Mesothelial cell of epicardium (in vitro differentiated cells): ENCODE data around the gene SYCN. TPM values are rescaled to one million over a fixed set of nuclear protein-coding genes. Genes with fewer than 3 reads are reported as not detected.
A peak's percentile ranks its signal among the peaks of the same experiment; 100 is the strongest.

Source experiments
- DNase-seq, 2 experiments: peaks; one replicate each; pipeline ENCODE4 v3.0.0; 2021; ENCODE audit warnings: low spot score in 2 of 2; ENCODE audit not compliant: unreplicated experiment in 2 of 2
- H3K27ac Mint-ChIP-seq: 2 replicates; pipeline ENCODE4 v1.8.0; 2021; ENCODE audit warnings: mixed read lengths
- H3K27me3 Mint-ChIP-seq: 2 replicates; pipeline ENCODE4 v1.8.0; 2021; ENCODE audit warnings: low read depth, mixed read lengths
- H3K36me3 Mint-ChIP-seq: 2 replicates; pipeline ENCODE4 v1.8.0; 2021; ENCODE audit warnings: mixed read lengths
- H3K4me1 Mint-ChIP-seq: 2 replicates; pipeline ENCODE4 v1.8.0; 2021; ENCODE audit warnings: mixed read lengths
- H3K4me3 Mint-ChIP-seq: 2 replicates; pipeline ENCODE4 v1.8.0; 2021; ENCODE audit warnings: mild to moderate bottlenecking, moderate library complexity, mixed read lengths
- H3K9me3 Mint-ChIP-seq: 2 replicates; pipeline ENCODE4 v1.8.0; 2021; ENCODE audit warnings: mixed read lengths
- total RNA-seq: library from RNA; stranded (reverse); gene quantifications from 3 replicates; pipeline ENCODE4 v1.2.1, GENCODE V29; 2021
- TF ChIP-seq, protein P1 (sequence below): fragments of 200-600 bp; sonication (generic); IDR thresholded peaks from one replicate; pipeline ENCODE4 v1.5.0; 2021; ENCODE audit warnings: antibody characterized with exemption; ENCODE audit not compliant: unreplicated experiment

Gene SYCN
- total RNA-seq, 1 donor from 2014 or later = not detected

DNA sequence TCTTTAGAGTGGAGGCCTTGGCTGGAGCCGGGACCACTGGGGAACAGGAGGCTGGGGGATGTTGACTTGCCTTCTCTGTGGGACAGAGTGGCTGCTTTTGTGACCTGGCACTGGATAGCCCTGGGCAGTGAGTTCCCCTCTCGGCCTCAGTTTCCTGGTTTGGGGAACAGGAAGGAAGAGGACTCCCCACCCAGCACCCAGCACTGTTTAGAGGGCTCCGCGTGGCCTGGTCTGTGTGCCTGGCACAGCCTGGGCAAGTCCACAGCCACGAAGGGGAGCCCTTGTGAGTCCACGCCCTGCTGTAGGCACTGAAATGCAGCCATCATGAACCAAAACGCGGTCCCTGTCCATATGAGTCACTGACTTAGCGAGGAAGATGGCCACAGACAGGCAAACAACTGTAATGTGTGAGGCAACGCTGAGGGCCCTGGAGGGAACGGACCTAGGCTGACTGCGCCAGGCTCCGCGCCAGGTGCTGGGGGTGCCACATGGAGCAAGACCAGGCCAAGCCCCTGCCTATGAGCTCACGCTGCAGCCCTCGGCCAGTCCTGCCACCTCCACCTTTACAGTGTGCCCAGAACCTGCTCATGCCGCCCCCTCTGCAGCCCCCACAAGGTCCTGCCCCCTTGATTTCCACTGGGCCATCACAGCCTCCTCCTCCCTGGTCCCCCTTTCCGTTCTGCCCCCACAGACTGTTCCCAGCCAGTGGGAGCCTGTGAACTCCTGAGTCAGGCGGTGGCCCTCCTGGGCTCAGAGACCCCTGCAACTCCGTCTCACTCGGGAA is 43.0 kb downstream of the SYCN start:
- Mint-ChIP-seq H3K4me3 (no peak overlapping the region), H3K27ac (peak overlapping the region; percentile 84), H3K27me3 (no peaks in the 10 kb centered on the region), H3K36me3 (peaks cover 3% of the 10 kb centered on the region), H3K9me3 (no peaks in the 10 kb centered on the region), H3K4me1 (peaks cover 46% of the 10 kb centered on the region)
- TF ChIP-seq, protein P1, sequence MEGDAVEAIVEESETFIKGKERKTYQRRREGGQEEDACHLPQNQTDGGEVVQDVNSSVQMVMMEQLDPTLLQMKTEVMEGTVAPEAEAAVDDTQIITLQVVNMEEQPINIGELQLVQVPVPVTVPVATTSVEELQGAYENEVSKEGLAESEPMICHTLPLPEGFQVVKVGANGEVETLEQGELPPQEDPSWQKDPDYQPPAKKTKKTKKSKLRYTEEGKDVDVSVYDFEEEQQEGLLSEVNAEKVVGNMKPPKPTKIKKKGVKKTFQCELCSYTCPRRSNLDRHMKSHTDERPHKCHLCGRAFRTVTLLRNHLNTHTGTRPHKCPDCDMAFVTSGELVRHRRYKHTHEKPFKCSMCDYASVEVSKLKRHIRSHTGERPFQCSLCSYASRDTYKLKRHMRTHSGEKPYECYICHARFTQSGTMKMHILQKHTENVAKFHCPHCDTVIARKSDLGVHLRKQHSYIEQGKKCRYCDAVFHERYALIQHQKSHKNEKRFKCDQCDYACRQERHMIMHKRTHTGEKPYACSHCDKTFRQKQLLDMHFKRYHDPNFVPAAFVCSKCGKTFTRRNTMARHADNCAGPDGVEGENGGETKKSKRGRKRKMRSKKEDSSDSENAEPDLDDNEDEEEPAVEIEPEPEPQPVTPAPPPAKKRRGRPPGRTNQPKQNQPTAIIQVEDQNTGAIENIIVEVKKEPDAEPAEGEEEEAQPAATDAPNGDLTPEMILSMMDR = no peak
- DNase-seq = no peak

DNA sequence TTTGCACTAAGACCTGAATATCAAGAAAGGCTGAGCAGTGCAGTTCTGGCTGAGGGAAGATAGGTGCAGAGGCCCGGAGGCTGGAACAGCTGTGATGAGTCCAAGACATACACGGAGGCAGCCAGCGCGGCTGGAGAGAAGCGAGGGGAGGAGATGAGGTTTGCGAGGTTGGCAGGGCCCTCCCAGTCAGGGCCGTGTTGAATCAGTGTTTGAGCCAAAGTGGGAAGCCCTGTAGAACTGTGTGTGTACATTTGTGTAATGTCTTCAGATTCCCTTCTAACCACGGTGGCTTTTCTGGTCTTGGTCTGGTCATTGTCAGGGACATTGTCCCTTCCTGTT is 43.6 kb downstream of the SYCN start:
- TF ChIP-seq, protein P1 = no peak
- Mint-ChIP-seq H3K9me3 (no peaks in the 10 kb centered on the region), H3K4me3 (no peak overlapping the region), H3K27ac (peak overlapping the region; percentile 84), H3K4me1 (peaks cover 52% of the 10 kb centered on the region), H3K36me3 (peaks cover 3% of the 10 kb centered on the region), H3K27me3 (no peaks in the 10 kb centered on the region)
- no peak for DNase-seq

DNA sequence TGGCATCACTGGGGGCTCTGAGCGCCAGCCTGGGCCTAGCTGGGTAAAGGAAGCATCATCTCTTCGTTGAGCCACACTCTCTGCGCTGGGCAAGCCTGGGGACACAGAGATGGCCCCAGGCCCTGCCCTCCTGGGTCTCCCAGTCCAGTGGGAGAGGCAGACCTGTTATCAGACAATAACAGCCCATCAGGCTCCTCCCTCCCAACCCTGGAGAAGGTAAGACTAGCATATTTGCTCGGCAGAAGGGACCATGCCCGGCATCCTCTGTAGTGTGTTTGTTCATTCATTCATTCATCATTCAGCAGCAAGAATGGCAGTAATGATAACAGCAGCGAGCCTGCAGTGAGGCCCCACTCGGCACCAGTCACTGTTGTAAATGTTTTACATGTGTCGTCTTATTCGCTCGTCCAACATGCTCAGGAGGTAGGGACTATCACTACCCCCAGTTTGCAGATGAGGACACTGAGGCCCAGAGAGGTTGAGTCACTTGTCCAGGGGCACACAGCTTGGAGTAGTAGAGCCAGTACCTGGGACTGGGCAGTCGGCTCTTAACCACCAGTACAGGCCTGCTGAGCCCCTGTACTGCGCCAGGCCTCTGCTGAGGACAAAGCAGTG is 45.3 kb downstream of the SYCN start:
- Mint-ChIP-seq H3K27ac (peak overlapping the region; percentile 75), H3K4me3 (no peak overlapping the region)
- TF ChIP-seq, protein P1 = no peak

DNA sequence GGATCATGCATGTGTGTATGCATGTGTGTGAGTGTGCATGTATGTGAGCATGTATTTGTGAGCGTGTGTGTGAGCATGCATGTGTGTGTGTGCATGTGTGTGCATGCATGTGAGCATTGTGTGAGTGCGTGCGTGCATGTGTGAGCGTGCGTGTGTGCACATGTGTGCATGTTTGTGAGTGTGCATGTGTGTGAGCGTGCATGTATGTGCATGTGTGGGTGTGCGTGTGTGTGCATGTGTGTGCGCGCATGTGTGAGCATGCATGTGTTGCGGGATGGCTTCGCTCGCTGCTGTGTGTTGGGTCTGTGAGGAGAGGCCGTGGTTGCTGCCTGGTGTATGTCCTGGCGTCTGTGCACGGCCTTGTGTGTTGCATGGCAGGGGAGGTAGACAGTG is 46.1 kb downstream of the SYCN start:
- TF ChIP-seq, protein P1 = no peak
- Mint-ChIP-seq H3K4me3 (peak overlapping the region; percentile 54), H3K36me3 (peaks cover 4% of the 10 kb centered on the region), H3K9me3 (no peaks in the 10 kb centered on the region), H3K4me1 (peaks cover 66% of the 10 kb centered on the region), H3K27ac (peak overlapping the region; percentile 92), H3K27me3 (no peaks in the 10 kb centered on the region)
- no peak for DNase-seq

More for the DNA sequence above, 45.3 kb downstream of the SYCN start:
- peaks cover 4% of the 10 kb centered on the region for H3K36me3 Mint-ChIP-seq
- DNase-seq = no peak
- H3K4me1 Mint-ChIP-seq = peaks cover 70% of the 10 kb centered on the region
- no peaks in the 10 kb centered on the region for H3K27me3 Mint-ChIP-seq
- H3K9me3 Mint-ChIP-seq = no peaks in the 10 kb centered on the region

DNA sequence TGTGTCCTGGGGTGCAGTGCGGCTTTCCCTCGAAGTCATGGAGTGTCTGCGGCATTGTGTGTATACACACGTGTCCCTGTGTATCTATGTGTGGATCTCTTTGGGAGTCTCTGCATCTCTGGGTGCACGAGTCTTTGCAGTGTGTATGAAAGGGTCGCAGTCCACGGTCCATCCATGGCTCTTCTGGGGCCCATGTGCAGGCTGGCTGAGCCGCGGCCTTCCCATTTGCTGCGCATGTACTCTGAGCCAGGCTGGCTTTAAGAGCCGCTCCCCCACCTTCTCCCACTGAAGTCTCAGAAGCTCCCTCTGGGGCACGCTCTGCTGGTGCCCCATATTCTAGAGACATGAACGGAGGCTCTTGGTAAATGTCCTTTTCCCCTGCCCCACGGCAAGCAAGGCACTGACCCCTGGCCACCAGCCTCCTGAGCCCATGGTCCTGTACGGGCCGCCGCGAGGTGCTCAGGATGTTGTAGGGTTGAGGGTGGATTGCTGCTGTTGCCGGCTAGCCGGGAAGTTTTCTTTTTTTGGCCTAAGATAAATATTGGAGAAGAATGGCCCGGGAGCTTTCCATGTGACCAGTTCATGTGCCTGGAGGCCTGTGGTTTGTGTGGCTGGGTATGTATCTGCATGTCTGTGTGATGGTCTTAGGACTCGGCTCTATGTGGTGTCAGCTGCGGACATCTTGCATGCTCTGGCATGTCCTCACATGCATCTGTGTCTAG is 46.6 kb downstream of the SYCN start:
- DNase-seq = no peak
- TF ChIP-seq, protein P1 = no peak
- Mint-ChIP-seq H3K27ac (peak overlapping the region; percentile 92), H3K9me3 (no peaks in the 10 kb centered on the region), H3K4me1 (peaks cover 61% of the 10 kb centered on the region), H3K4me3 (peak overlapping the region; percentile 54), H3K36me3 (peaks cover 3% of the 10 kb centered on the region), H3K27me3 (no peaks in the 10 kb centered on the region)
